OCI-M2 (cell line): ENCODE data around the gene PCGF5.
"Not testable (repeated sequence)": the region's sequence is repeated elsewhere in the genome, so short reads cannot be mapped to it uniquely, and the experiment has no call there.

Experiments used
- DNase-seq: peaks from one replicate; lab custom pipeline; 2025; ENCODE audit not compliant: unreplicated experiment; lab: John Stamatoyannopoulos, UW

Gene PCGF5

GRCh38 chr10:91271886-91272285 is 51.4 kb downstream of the PCGF5 start:
- DNase-seq = no peak

- no peak for DNase-seq
Observed at GRCh38 chr10:91284486-91285090, 64.1 kb downstream of the PCGF5 start.

GRCh38 chr10:91286572-91286971 is 66.1 kb downstream of the PCGF5 start:
- DNase-seq = no peak

- DNase-seq = no peak
Observed at GRCh38 chr10:91287276-91287675, 66.8 kb downstream of the PCGF5 start.

- DNase-seq = no peak
Observed at GRCh38 chr10:91287912-91288311, 67.4 kb downstream of the PCGF5 start.

- DNase-seq = no peak
Observed at GRCh38 chr10:91289305-91289704, 68.8 kb downstream of the PCGF5 start.

- no peak for DNase-seq
Observed at GRCh38 chr10:91290607-91291006, 70.1 kb downstream of the PCGF5 start.

- no peak for DNase-seq
Observed at GRCh38 chr10:91294134-91294906, 73.9 kb downstream of the PCGF5 start.

GRCh38 chr10:91295346-91295745 is 74.9 kb downstream of the PCGF5 start:
- no peak for DNase-seq

- DNase-seq = no peak
Observed at GRCh38 chr10:91296471-91296870, 76.0 kb downstream of the PCGF5 start.

GRCh38 chr10:91298224-91298871 is 77.9 kb downstream of the PCGF5 start:
- DNase-seq = no peak

- no peak for DNase-seq
Observed at GRCh38 chr10:91299999-91300575, 79.6 kb downstream of the PCGF5 start.

GRCh38 chr10:91302946-91303345 is 82.5 kb downstream of the PCGF5 start:
- not testable (repeated sequence) for DNase-seq

- DNase-seq = not testable (repeated sequence)
Observed at GRCh38 chr10:91305979-91306378, 85.5 kb downstream of the PCGF5 start.

- DNase-seq = no peak
Observed at GRCh38 chr10:91307489-91307888, 87.0 kb downstream of the PCGF5 start.

GRCh38 chr10:91309711-91310110 is 89.2 kb downstream of the PCGF5 start:
- DNase-seq = no peak

GRCh38 chr10:91311601-91312381 is 91.3 kb downstream of the PCGF5 start:
- no peak for DNase-seq

GRCh38 chr10:91312382-91312733 is 91.9 kb downstream of the PCGF5 start:
- DNase-seq = no peak

- DNase-seq = no peak
Observed at GRCh38 chr10:91313796-91314485, 93.5 kb downstream of the PCGF5 start.

- no peak for DNase-seq
Observed at GRCh38 chr10:91316486-91316885, 96.0 kb downstream of the PCGF5 start.

- no peak for DNase-seq
Observed at GRCh38 chr10:91317541-91317940, 97.1 kb downstream of the PCGF5 start.
